ENCODE results near the gene MBOAT1.

MBOAT1 gene

GRCh38 chr6:20092071-20092566 lies 120.2 kb downstream of the MBOAT1 start:
- DNase-seq, result peak; percentile 63 to 66

- no peak for DNase-seq
Observed at GRCh38 chr6:20086992-20087391, 125.3 kb downstream of the MBOAT1 start.

GRCh38 chr6:20085817-20086216 lies 126.5 kb downstream of the MBOAT1 start:
- DNase-seq, result no peak

- DNase-seq, result no peak
Observed at GRCh38 chr6:20084411-20084810, 127.9 kb downstream of the MBOAT1 start.

GRCh38 chr6:20071998-20072397 lies 140.3 kb downstream of the MBOAT1 start:
- no peak for DNase-seq

GRCh38 chr6:20070047-20070446 lies 142.2 kb downstream of the MBOAT1 start:
- DNase-seq, result no peak

- no peak for DNase-seq
Observed at GRCh38 chr6:20069021-20069522, 143.2 kb downstream of the MBOAT1 start.

- DNase-seq, result no peak
Observed at GRCh38 chr6:20068421-20068988, 143.8 kb downstream of the MBOAT1 start.

- no peak for DNase-seq
Observed at GRCh38 chr6:20061952-20062351, 150.3 kb downstream of the MBOAT1 start.

- no peak for DNase-seq
Observed at GRCh38 chr6:20060252-20060651, 152.0 kb downstream of the MBOAT1 start.

- no peak for DNase-seq
Observed at GRCh38 chr6:20058912-20059311, 153.4 kb downstream of the MBOAT1 start.

- DNase-seq, result no peak
Observed at GRCh38 chr6:20058121-20058905, 154.0 kb downstream of the MBOAT1 start.

GRCh38 chr6:20056350-20056992 lies 155.8 kb downstream of the MBOAT1 start:
- peak; percentile 40 to 74 for DNase-seq

GRCh38 chr6:20055916-20056315 lies 156.4 kb downstream of the MBOAT1 start:
- no peak for DNase-seq

All from NCI-H526 (cell line).